Measurements from ENCODE around the gene GPC6.
"Not testable (repeated sequence)": the region's sequence is repeated elsewhere in the genome, so short reads cannot be mapped to it uniquely, and the experiment has no call there.

The GPC6 gene

GRCh38 chr13:94280845-94281244 is 1054.2 kb downstream of the GPC6 start:
- no peaks in the 10 kb centered on the region for H3K27me3 Mint-ChIP-seq
- no peaks in the 10 kb centered on the region for H3K4me1 Mint-ChIP-seq
- no peak for ATAC-seq
- peaks cover 28 to 29% of the 10 kb centered on the region in 2 donors for H3K9me3 Mint-ChIP-seq
- no peak overlapping the region for H3K27ac Mint-ChIP-seq
- H3K4me3 Mint-ChIP-seq, result no peak overlapping the region
- no peak for DNase-seq

- H3K27me3 Mint-ChIP-seq, result no peaks in the 10 kb centered on the region
- DNase-seq (no peak), ATAC-seq (no peak)
- H3K4me1 Mint-ChIP-seq, result no peaks in the 10 kb centered on the region
- no peak overlapping the region for H3K4me3 Mint-ChIP-seq
- peaks cover 0 to 5% of the 10 kb centered on the region in 2 donors for H3K9me3 Mint-ChIP-seq
- no peak overlapping the region for H3K27ac Mint-ChIP-seq
Observed at GRCh38 chr13:94286581-94286980, 1060.0 kb downstream of the GPC6 start.

- Mint-ChIP-seq H3K4me1 (no peaks in the 10 kb centered on the region), H3K27me3 (no peaks in the 10 kb centered on the region), H3K27ac (no peak overlapping the region), H3K4me3 (no peak overlapping the region), H3K9me3 (no peaks in the 10 kb centered on the region)
- ATAC-seq, result no peak
- DNase-seq, result no peak
Observed at GRCh38 chr13:94291631-94292322, 1065.2 kb downstream of the GPC6 start.

- Mint-ChIP-seq H3K4me1 (no peaks in the 10 kb centered on the region), H3K27ac (no peak overlapping the region), H3K27me3 (no peaks in the 10 kb centered on the region), H3K4me3 (no peak overlapping the region), H3K9me3 (no peaks in the 10 kb centered on the region)
- ATAC-seq (no peak), DNase-seq (no peak)
Observed at GRCh38 chr13:94292323-94292640, 1065.7 kb downstream of the GPC6 start.

- DNase-seq, result no peak
- no peaks in the 10 kb centered on the region for H3K4me1 Mint-ChIP-seq
- ATAC-seq, result no peak
- no peak overlapping the region for H3K27ac Mint-ChIP-seq
- no peaks in the 10 kb centered on the region for H3K27me3 Mint-ChIP-seq
- no peak overlapping the region for H3K4me3 Mint-ChIP-seq
- no peaks in the 10 kb centered on the region for H3K9me3 Mint-ChIP-seq
Observed at GRCh38 chr13:94296471-94296870, 1069.9 kb downstream of the GPC6 start.

- H3K9me3 Mint-ChIP-seq, result no peaks in the 10 kb centered on the region
- H3K4me3 Mint-ChIP-seq, result no peak overlapping the region
- H3K27ac Mint-ChIP-seq, result no peak overlapping the region
- DNase-seq (no peak), ATAC-seq (no peak)
- H3K27me3 Mint-ChIP-seq, result no peaks in the 10 kb centered on the region
- H3K4me1 Mint-ChIP-seq, result no peaks in the 10 kb centered on the region
Observed at GRCh38 chr13:94298346-94298745, 1071.7 kb downstream of the GPC6 start.

GRCh38 chr13:94300401-94300800 is 1073.8 kb downstream of the GPC6 start:
- Mint-ChIP-seq H3K9me3 (no peaks in the 10 kb centered on the region), H3K27me3 (no peaks in the 10 kb centered on the region), H3K4me3 (no peak overlapping the region), H3K4me1 (no peaks in the 10 kb centered on the region), H3K27ac (no peak overlapping the region)
- no peak for ATAC-seq
- no peak for DNase-seq

- H3K4me3 Mint-ChIP-seq, result no peak overlapping the region
- ATAC-seq (no peak), DNase-seq (no peak)
- no peaks in the 10 kb centered on the region for H3K4me1 Mint-ChIP-seq
- H3K27ac Mint-ChIP-seq, result no peak overlapping the region
- H3K9me3 Mint-ChIP-seq, result no peaks in the 10 kb centered on the region
- H3K27me3 Mint-ChIP-seq, result no peaks in the 10 kb centered on the region
Observed at GRCh38 chr13:94301487-94301886, 1074.9 kb downstream of the GPC6 start.

- H3K27ac Mint-ChIP-seq, result not testable (repeated sequence)
Observed at GRCh38 chr13:94302847-94303565, 1076.4 kb downstream of the GPC6 start.

GRCh38 chr13:94303644-94304174 is 1077.1 kb downstream of the GPC6 start:
- H3K9me3 Mint-ChIP-seq, result no peaks in the 10 kb centered on the region
- no peaks in the 10 kb centered on the region for H3K27me3 Mint-ChIP-seq
- no peak overlapping the region for H3K4me3 Mint-ChIP-seq
- no peak for DNase-seq
- ATAC-seq, result no peak
- no peaks in the 10 kb centered on the region for H3K4me1 Mint-ChIP-seq
- no peak overlapping the region for H3K27ac Mint-ChIP-seq

More at GRCh38 chr13:94302847-94303565, 1076.4 kb downstream of the GPC6 start:
- not testable (repeated sequence) for H3K4me3 Mint-ChIP-seq, DNase-seq, H3K4me1 Mint-ChIP-seq, H3K9me3 Mint-ChIP-seq, H3K27me3 Mint-ChIP-seq, ATAC-seq

GRCh38 chr13:94305033-94305432 is 1078.4 kb downstream of the GPC6 start:
- Mint-ChIP-seq H3K9me3 (no peaks in the 10 kb centered on the region), H3K27me3 (no peaks in the 10 kb centered on the region), H3K27ac (no peak overlapping the region), H3K4me1 (no peaks in the 10 kb centered on the region), H3K4me3 (no peak overlapping the region)
- no peak for ATAC-seq
- no peak for DNase-seq

- DNase-seq (no peak), ATAC-seq (no peak)
- no peaks in the 10 kb centered on the region for H3K4me1 Mint-ChIP-seq
- no peaks in the 10 kb centered on the region for H3K9me3 Mint-ChIP-seq
- no peak overlapping the region for H3K4me3 Mint-ChIP-seq
- H3K27ac Mint-ChIP-seq, result no peak overlapping the region
- H3K27me3 Mint-ChIP-seq, result no peaks in the 10 kb centered on the region
Observed at GRCh38 chr13:94305463-94305862, 1078.9 kb downstream of the GPC6 start.

GRCh38 chr13:94305934-94306333 is 1079.3 kb downstream of the GPC6 start:
- Mint-ChIP-seq H3K4me1 (no peaks in the 10 kb centered on the region), H3K4me3 (no peak overlapping the region), H3K27ac (no peak overlapping the region), H3K9me3 (no peaks in the 10 kb centered on the region), H3K27me3 (no peaks in the 10 kb centered on the region)
- DNase-seq, result no peak
- no peak for ATAC-seq

GRCh38 chr13:94308832-94309231 is 1082.2 kb downstream of the GPC6 start:
- Mint-ChIP-seq H3K27me3 (no peaks in the 10 kb centered on the region), H3K9me3 (no peaks in the 10 kb centered on the region), H3K4me1 (no peaks in the 10 kb centered on the region), H3K27ac (no peak overlapping the region), H3K4me3 (no peak overlapping the region)
- no peak for ATAC-seq
- no peak for DNase-seq

GRCh38 chr13:94309576-94309975 is 1083.0 kb downstream of the GPC6 start:
- H3K4me3 Mint-ChIP-seq, result no peak overlapping the region
- no peaks in the 10 kb centered on the region for H3K27me3 Mint-ChIP-seq
- no peaks in the 10 kb centered on the region for H3K4me1 Mint-ChIP-seq
- H3K9me3 Mint-ChIP-seq, result no peaks in the 10 kb centered on the region
- DNase-seq (no peak), ATAC-seq (no peak)
- H3K27ac Mint-ChIP-seq, result no peak overlapping the region

- no peak for DNase-seq
- ATAC-seq, result no peak
- Mint-ChIP-seq H3K4me3 (no peak overlapping the region), H3K9me3 (no peaks in the 10 kb centered on the region), H3K4me1 (no peaks in the 10 kb centered on the region), H3K27ac (no peak overlapping the region), H3K27me3 (no peaks in the 10 kb centered on the region)
Observed at GRCh38 chr13:94309997-94310855, 1083.6 kb downstream of the GPC6 start.

Measured in stimulated activated naive CD8-positive, alpha-beta T cell treated with anti-CD3 and anti-CD28 coated beads, Interleukin-15, amount 100 ng/mL, for 72 hours (primary cell).